ENCODE results near the gene GNG11. TPM values are rescaled to one million over a fixed set of nuclear protein-coding genes. Genes with fewer than 3 reads are reported as not detected.
"Not testable (repeated sequence)": the region's sequence is repeated elsewhere in the genome, so short reads cannot be mapped to it uniquely, and the experiment has no call there.

The GNG11 gene
- total and polyA plus RNA-seq, 2 experiments from 2014 or later, result 1.6 to 6.3 TPM

- not testable (repeated sequence) for H3K27ac Mint-ChIP-seq; H4K20me1 ChIP-seq (replicated peaks; ENCODE audit: insufficient read depth); ATAC-seq; H3K27me3 Mint-ChIP-seq (ENCODE audit: insufficient read depth, low read depth, poor library complexity); H3K9me2 ChIP-seq (ENCODE audit: insufficient read depth); H3K4me3 ChIP-seq; H3K4me3 Mint-ChIP-seq; H3K36me3 ChIP-seq (ENCODE audit: insufficient read depth); H3K27me3 ChIP-seq (ENCODE audit: insufficient read depth); H3K4me2 ChIP-seq; H3K9me3 Mint-ChIP-seq; DNase-seq (ENCODE audit: low spot score); H2AFZ ChIP-seq; H3K79me2 ChIP-seq (replicated peaks; ENCODE audit: insufficient read depth); H3K27ac ChIP-seq (ENCODE audit: low read depth); H3K36me3 Mint-ChIP-seq (ENCODE audit: low read depth); H3K4me1 Mint-ChIP-seq; H3F3A ChIP-seq (replicated peaks; ENCODE audit: low read depth); H3K4me1 ChIP-seq (ENCODE audit: insufficient read depth)
Observed at GRCh38 chr7:93911242-93911641, 10.3 kb upstream of the GNG11 start.

DNA sequence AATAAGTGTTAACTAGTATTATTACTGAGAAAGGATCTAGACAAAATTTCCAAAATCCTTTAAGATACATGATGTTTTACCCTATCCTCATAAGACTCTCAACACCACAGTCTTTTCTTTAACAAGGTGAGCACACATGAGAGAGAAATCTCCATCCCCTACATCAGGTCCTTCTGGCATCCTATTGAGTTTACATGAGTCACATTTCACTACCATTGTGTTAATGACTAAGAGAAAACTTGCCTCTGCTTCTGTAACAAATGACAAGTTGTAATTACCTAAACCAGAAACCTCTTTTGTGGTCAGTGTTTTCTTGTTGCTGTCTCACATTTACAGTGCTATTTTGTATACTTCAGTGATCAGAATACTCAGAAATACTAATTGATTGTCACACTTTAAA is 9.9 kb upstream of the GNG11 start:
- not testable (repeated sequence) for H3K36me3 ChIP-seq (ENCODE audit: insufficient read depth); H3K4me3 Mint-ChIP-seq; H3K9me2 ChIP-seq (ENCODE audit: insufficient read depth); H3K27me3 ChIP-seq (ENCODE audit: insufficient read depth); DNase-seq (ENCODE audit: low spot score); H2AFZ ChIP-seq; H3K27ac ChIP-seq (ENCODE audit: low read depth); H3K4me1 Mint-ChIP-seq; H3K4me3 ChIP-seq; H4K20me1 ChIP-seq (replicated peaks; ENCODE audit: insufficient read depth); H3K27me3 Mint-ChIP-seq (ENCODE audit: insufficient read depth, low read depth, poor library complexity); H3K79me2 ChIP-seq (replicated peaks; ENCODE audit: insufficient read depth); H3K4me2 ChIP-seq; H3K4me1 ChIP-seq (ENCODE audit: insufficient read depth); ATAC-seq; H3K27ac Mint-ChIP-seq; H3F3A ChIP-seq (replicated peaks; ENCODE audit: low read depth); H3K36me3 Mint-ChIP-seq (ENCODE audit: low read depth); H3K9me3 Mint-ChIP-seq

DNA sequence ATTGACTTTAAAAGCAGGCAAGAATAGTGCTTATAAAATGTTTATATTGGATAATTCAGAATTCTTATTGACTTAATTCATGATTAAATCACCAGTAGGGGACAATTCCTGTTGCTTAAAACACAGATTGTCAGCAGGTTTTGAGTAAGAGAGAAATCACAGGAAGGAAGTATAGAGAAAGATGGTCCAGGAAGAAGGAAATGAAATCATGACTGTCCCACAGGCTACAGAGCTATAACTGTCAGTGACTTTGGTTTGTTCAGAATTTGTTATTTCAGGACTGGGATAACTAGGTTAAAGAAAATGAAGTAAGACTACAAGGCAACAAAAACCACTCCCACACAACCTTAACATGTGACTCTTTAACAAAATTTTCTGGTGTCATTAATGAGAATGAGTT is 8.3 kb upstream of the GNG11 start:
- Histone ChIP-seq H3K4me3 (no peak overlapping the region), H3K9me2 (ENCODE audit: insufficient read depth) (no peaks in the 10 kb centered on the region), H3F3A (replicated peaks; ENCODE audit: low read depth) (no peaks in the 10 kb centered on the region), H3K27ac (ENCODE audit: low read depth) (no peak overlapping the region), H3K36me3 (ENCODE audit: insufficient read depth) (no peaks in the 10 kb centered on the region), H4K20me1 (replicated peaks; ENCODE audit: insufficient read depth) (no peaks in the 10 kb centered on the region), H3K27me3 (ENCODE audit: insufficient read depth) (no peaks in the 10 kb centered on the region), H3K4me1 (ENCODE audit: insufficient read depth) (no peaks in the 10 kb centered on the region), H3K4me2 (no peak overlapping the region), H2AFZ (no peak overlapping the region), H3K79me2 (replicated peaks; ENCODE audit: insufficient read depth) (no peaks in the 10 kb centered on the region)
- Mint-ChIP-seq H3K4me3 (no peak overlapping the region), H3K4me1 (no peaks in the 10 kb centered on the region), H3K9me3 (no peaks in the 10 kb centered on the region), H3K27ac (no peak overlapping the region), H3K27me3 (ENCODE audit: insufficient read depth, low read depth, poor library complexity) (no peaks in the 10 kb centered on the region), H3K36me3 (ENCODE audit: low read depth) (no peaks in the 10 kb centered on the region)
- DNase-seq (ENCODE audit: low spot score) (no peak), ATAC-seq (no peak)
- TF ChIP-seq CREB1 (CRISPR knock-in tag; IDR thresholded peaks at IDR 0.05; ENCODE audit: low read depth), result no peak
- TF ChIP-seq NANOG (IDR thresholded peaks at IDR 0.05; ENCODE audit: borderline replicate concordance), result no peak
- TF ChIP-seq, protein P1, sequence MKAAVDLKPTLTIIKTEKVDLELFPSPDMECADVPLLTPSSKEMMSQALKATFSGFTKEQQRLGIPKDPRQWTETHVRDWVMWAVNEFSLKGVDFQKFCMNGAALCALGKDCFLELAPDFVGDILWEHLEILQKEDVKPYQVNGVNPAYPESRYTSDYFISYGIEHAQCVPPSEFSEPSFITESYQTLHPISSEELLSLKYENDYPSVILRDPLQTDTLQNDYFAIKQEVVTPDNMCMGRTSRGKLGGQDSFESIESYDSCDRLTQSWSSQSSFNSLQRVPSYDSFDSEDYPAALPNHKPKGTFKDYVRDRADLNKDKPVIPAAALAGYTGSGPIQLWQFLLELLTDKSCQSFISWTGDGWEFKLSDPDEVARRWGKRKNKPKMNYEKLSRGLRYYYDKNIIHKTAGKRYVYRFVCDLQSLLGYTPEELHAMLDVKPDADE (IDR thresholded peaks at IDR 0.05), result no peak
- TF ChIP-seq ZNF114 (CRISPR knock-in tag; IDR thresholded peaks at IDR 0.05), result no peak
- no peak for TF ChIP-seq ZNF331 (CRISPR knock-in tag; IDR thresholded peaks at IDR 0.05; ENCODE audit: low read depth)
- no peak for TF ChIP-seq CTCF (conservative IDR thresholded peaks at IDR 0.05; ENCODE audit: low read depth in 2 of 2)
- TF ChIP-seq, protein P2, sequence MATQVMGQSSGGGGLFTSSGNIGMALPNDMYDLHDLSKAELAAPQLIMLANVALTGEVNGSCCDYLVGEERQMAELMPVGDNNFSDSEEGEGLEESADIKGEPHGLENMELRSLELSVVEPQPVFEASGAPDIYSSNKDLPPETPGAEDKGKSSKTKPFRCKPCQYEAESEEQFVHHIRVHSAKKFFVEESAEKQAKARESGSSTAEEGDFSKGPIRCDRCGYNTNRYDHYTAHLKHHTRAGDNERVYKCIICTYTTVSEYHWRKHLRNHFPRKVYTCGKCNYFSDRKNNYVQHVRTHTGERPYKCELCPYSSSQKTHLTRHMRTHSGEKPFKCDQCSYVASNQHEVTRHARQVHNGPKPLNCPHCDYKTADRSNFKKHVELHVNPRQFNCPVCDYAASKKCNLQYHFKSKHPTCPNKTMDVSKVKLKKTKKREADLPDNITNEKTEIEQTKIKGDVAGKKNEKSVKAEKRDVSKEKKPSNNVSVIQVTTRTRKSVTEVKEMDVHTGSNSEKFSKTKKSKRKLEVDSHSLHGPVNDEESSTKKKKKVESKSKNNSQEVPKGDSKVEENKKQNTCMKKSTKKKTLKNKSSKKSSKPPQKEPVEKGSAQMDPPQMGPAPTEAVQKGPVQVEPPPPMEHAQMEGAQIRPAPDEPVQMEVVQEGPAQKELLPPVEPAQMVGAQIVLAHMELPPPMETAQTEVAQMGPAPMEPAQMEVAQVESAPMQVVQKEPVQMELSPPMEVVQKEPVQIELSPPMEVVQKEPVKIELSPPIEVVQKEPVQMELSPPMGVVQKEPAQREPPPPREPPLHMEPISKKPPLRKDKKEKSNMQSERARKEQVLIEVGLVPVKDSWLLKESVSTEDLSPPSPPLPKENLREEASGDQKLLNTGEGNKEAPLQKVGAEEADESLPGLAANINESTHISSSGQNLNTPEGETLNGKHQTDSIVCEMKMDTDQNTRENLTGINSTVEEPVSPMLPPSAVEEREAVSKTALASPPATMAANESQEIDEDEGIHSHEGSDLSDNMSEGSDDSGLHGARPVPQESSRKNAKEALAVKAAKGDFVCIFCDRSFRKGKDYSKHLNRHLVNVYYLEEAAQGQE (IDR thresholded peaks at IDR 0.05; ENCODE audit: unreplicated experiment), result no peak
- no peak for TF ChIP-seq EZH2phosphoT487 (IDR thresholded peaks at IDR 0.05; ENCODE audit: unreplicated experiment)

Data from GM23338 (cell line).